Neural progenitor cell (in vitro differentiated cells): ENCODE data around the gene ABTB1.

Experiments
- EZH2 ChIP-seq: fragments of 200-600 bp; sonication (generic); IDR thresholded peaks from 2 replicates; pipeline ENCODE4 v1.6.1; 2017; ENCODE audit warnings: antibody characterized with exemption, mild to moderate bottlenecking, moderate library complexity
- EZH2phosphoT487 ChIP-seq: fragments of 200-600 bp; sonication (generic); IDR thresholded peaks from 2 replicates; pipeline ENCODE4 v1.6.1; 2017; ENCODE audit warnings: antibody characterized with exemption
- TF ChIP-seq, protein P1 (sequence below): fragments of 200-600 bp; sonication (generic); IDR thresholded peaks from 2 replicates; pipeline ENCODE4 v1.5.1; 2017; ENCODE audit warnings: antibody characterized with exemption, mild to moderate bottlenecking

DNA sequence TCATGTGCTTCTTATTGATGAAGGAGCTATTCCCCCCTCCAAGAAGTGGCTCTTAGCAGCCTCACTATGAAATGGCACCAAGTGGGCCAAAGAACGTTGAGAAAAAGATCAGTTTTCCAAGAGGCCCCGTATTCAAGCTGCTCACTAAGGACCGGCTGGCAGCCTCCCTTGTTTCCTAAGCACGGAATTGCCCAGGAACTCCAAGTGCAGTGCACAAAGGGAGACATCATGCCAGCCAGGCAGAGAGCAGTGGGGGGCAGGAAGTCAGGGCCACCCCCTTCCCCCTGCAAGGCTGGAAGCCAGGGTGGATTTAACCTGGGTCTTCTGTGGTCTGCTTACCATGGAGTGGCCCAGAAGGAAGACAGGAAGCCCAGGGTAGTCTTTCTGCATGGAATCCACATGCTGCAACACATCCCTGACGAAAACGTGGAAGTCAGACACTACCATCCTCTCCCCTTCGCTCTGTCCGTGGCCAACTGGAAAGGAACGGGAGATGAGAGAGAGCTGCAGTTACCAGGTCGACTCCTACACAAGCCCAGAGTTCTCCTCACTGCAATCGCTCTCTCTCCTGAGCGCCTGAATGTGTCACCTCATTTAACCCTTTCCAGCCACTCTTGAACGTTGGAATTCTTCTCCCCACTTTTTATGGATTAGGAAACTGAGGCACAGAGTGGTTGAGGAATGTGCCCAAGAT lies 49.5 kb downstream of the ABTB1 start:
- TF ChIP-seq EZH2 (no peak), EZH2phosphoT487 (no peak)
- TF ChIP-seq, protein P1, sequence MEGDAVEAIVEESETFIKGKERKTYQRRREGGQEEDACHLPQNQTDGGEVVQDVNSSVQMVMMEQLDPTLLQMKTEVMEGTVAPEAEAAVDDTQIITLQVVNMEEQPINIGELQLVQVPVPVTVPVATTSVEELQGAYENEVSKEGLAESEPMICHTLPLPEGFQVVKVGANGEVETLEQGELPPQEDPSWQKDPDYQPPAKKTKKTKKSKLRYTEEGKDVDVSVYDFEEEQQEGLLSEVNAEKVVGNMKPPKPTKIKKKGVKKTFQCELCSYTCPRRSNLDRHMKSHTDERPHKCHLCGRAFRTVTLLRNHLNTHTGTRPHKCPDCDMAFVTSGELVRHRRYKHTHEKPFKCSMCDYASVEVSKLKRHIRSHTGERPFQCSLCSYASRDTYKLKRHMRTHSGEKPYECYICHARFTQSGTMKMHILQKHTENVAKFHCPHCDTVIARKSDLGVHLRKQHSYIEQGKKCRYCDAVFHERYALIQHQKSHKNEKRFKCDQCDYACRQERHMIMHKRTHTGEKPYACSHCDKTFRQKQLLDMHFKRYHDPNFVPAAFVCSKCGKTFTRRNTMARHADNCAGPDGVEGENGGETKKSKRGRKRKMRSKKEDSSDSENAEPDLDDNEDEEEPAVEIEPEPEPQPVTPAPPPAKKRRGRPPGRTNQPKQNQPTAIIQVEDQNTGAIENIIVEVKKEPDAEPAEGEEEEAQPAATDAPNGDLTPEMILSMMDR = no peak
